GM21576 (cell line): ENCODE measurements around the gene TBC1D25.

ENCODE experiments used
- ATAC-seq: cut with Tn5 transposase; IDR thresholded peaks from one replicate; pipeline ENCODE4 v1.9.1; 2021; ENCODE audit warnings: mild to moderate bottlenecking, moderate library complexity; ENCODE audit not compliant: unreplicated experiment

The TBC1D25 gene

GRCh38 chrX:48599341-48599740 lies 59.8 kb downstream of the TBC1D25 start:
- no peak for ATAC-seq

- no peak for ATAC-seq
Observed at GRCh38 chrX:48600226-48600625, 60.7 kb downstream of the TBC1D25 start.

DNA sequence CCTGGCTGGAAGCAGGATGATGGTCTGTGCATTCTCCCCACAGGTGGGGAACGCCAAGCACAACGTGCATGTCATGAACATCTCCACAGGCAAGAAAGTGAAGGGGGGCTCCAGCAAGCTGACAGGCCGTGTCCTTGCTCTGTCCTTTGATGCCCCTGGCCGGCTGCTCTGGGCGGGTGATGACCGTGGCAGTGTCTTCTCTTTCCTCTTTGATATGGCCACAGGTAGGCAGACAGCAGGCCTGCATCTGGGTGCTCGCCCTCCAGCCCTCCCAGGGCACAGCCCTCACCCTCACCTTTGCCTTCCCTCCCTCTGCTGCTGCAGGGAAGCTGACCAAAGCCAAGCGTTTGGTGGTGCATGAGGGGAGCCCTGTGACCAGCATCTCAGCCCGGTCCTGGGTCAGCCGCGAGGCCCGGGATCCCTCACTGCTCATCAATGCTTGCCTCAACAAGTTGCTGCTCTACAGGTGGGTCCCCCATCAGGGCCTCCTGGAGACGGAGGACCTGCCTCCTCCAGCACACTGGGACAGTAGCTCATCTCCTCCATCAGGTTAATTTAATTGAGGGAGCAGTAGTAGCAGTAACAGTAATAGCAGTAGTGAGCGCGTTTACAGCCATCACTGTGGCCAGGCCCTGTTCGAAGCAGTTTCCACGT lies 62.4 kb downstream of the TBC1D25 start:
- no peak for ATAC-seq

- ATAC-seq: no peak
Observed at GRCh38 chrX:48604701-48605100, 65.2 kb downstream of the TBC1D25 start.

DNA sequence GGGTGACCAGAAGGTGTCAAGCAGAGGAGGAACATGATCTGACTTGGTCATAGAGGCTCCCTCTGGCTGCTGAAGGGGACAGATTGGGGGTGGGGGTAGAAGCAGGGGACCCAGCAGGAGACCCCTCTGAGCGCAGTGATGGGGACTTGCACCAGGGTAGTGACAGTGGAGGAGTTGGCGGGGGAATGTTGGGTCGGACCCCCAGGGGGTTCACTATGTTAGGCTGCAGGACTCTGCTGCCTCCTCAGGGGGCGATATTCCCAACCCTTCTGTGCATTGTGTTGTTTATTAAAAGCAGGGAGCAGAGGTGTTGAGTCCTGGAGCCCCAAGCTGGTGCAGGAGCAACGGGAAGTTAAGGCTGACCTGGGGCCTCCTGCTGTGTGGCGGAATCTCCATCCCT lies 66.6 kb downstream of the TBC1D25 start:
- ATAC-seq: no peak

DNA sequence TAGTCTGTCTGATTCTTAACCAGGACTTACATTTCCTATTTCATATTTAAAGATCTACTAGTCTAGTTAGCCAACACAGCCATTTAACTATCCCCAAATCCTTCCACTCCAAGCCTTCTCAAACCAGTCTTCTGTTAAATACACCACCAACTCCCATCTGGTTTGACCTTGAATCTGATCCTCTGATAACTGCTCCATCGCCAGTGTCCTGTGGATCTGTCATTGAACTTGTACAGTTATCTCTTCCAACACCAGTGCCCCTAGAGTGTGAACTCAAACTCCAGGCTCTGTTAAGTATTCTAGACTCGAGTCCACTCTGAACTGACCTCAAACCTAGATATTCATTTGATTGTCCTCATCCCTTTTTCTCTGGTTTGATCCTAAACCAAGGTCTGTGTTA lies 72.2 kb downstream of the TBC1D25 start:
- no peak for ATAC-seq
